Measurements from ENCODE around the gene PTCD3. TPM values are rescaled to one million over a fixed set of nuclear protein-coding genes. Genes with fewer than 3 reads are reported as not detected.
A peak's percentile ranks its signal among the peaks of the same experiment; 100 is the strongest.

The PTCD3 gene
- 209 and 245 TPM in 2 replicates for total RNA-seq (2014; rRNA removed; shearing (Covaris generic))

- no peaks in the 10 kb centered on the region for H3K9me3 ChIP-seq (replicated peaks)
- DNase-seq: peak; percentile 98 to 99
- no peaks in the 10 kb centered on the region for H3K4me1 ChIP-seq
- H3K4me3 ChIP-seq: peak within 1 kb of the TSS; percentile 81
- no peaks in the 10 kb centered on the region for H3K27me3 ChIP-seq
- H3K36me3 ChIP-seq: peaks cover 48% of the 10 kb centered on the region
- peak within 1 kb of the TSS; percentile 94 for H3K27ac ChIP-seq
Measured at GRCh38 chr2:86105969-86106945, at the start of gene PTCD3. Gene PTCD3 (plus strand): TSS chr2:86106235. CDS start chr2:86106248, 13 bp downstream.

GRCh38 chr2:86056590-86057331 lies 49.3 kb upstream of the PTCD3 start:
- no peak overlapping the region for H3K4me3 ChIP-seq
- peaks cover 71% of the 10 kb centered on the region for H3K36me3 ChIP-seq
- no peaks in the 10 kb centered on the region for H3K27me3 ChIP-seq
- no peak overlapping the region for H3K27ac ChIP-seq
- H3K4me1 ChIP-seq: no peaks in the 10 kb centered on the region
- H3K9me3 ChIP-seq (replicated peaks): no peaks in the 10 kb centered on the region
- no peak for DNase-seq

- H3K4me1 ChIP-seq: peaks cover 3% of the 10 kb centered on the region; the same call in 1 of the 2 replicates
- DNase-seq: no peak
- no peaks in the 10 kb centered on the region for H3K27me3 ChIP-seq
- peaks cover 88% of the 10 kb centered on the region for H3K36me3 ChIP-seq
- H3K9me3 ChIP-seq (replicated peaks): peaks cover 14% of the 10 kb centered on the region
- H3K27ac ChIP-seq: no peak overlapping the region
- no peak overlapping the region for H3K4me3 ChIP-seq
Measured at GRCh38 chr2:86062043-86062442, 44.0 kb upstream of the PTCD3 start.

- Histone ChIP-seq H3K4me1 (peaks cover 19% of the 10 kb centered on the region), H3K27ac (no peak overlapping the region), H3K4me3 (no peak overlapping the region), H3K27me3 (no peaks in the 10 kb centered on the region), H3K9me3 (replicated peaks) (peaks cover 14% of the 10 kb centered on the region), H3K36me3 (peaks cover 94% of the 10 kb centered on the region)
- no peak for DNase-seq
Measured at GRCh38 chr2:86064006-86064405, 42.0 kb upstream of the PTCD3 start.

- Histone ChIP-seq H3K9me3 (replicated peaks) (peaks cover 14% of the 10 kb centered on the region), H3K36me3 (peaks cover 96% of the 10 kb centered on the region), H3K4me1 (peaks cover 27% of the 10 kb centered on the region), H3K4me3 (no peak overlapping the region), H3K27ac (no peak overlapping the region), H3K27me3 (no peaks in the 10 kb centered on the region)
- DNase-seq: no peak
Measured at GRCh38 chr2:86065512-86065911, 40.5 kb upstream of the PTCD3 start.

GRCh38 chr2:86066007-86066578 lies 39.9 kb upstream of the PTCD3 start:
- Histone ChIP-seq H3K36me3 (peaks cover 94% of the 10 kb centered on the region), H3K4me3 (no peak overlapping the region), H3K27ac (no peak overlapping the region), H3K4me1 (peaks cover 27% of the 10 kb centered on the region), H3K9me3 (replicated peaks) (peaks cover 14% of the 10 kb centered on the region), H3K27me3 (no peaks in the 10 kb centered on the region)
- no peak for DNase-seq

GRCh38 chr2:86066915-86067314 lies 39.1 kb upstream of the PTCD3 start:
- Histone ChIP-seq H3K4me1 (peaks cover 27% of the 10 kb centered on the region), H3K27me3 (no peaks in the 10 kb centered on the region), H3K27ac (no peak overlapping the region), H3K9me3 (replicated peaks) (peaks cover 14% of the 10 kb centered on the region), H3K4me3 (no peak overlapping the region), H3K36me3 (peaks cover 94% of the 10 kb centered on the region)
- DNase-seq: no peak

GRCh38 chr2:86068136-86068588 lies 37.9 kb upstream of the PTCD3 start:
- no peak overlapping the region for H3K4me3 ChIP-seq
- peak overlapping the region; percentile 40 for H3K27ac ChIP-seq
- H3K9me3 ChIP-seq (replicated peaks): peaks cover 9% of the 10 kb centered on the region
- DNase-seq: peak; percentile 86 to 93
- no peaks in the 10 kb centered on the region for H3K27me3 ChIP-seq
- H3K4me1 ChIP-seq: peaks cover 27% of the 10 kb centered on the region
- peaks cover 83% of the 10 kb centered on the region for H3K36me3 ChIP-seq

- H3K27me3 ChIP-seq: no peaks in the 10 kb centered on the region
- DNase-seq: no peak
- H3K27ac ChIP-seq: peak overlapping the region; percentile 37
- H3K9me3 ChIP-seq (replicated peaks): peaks cover 5% of the 10 kb centered on the region
- no peak overlapping the region for H3K4me3 ChIP-seq
- H3K4me1 ChIP-seq: peaks cover 27% of the 10 kb centered on the region
- H3K36me3 ChIP-seq: peaks cover 79% of the 10 kb centered on the region
Measured at GRCh38 chr2:86068648-86069047, 37.4 kb upstream of the PTCD3 start.

- H3K4me3 ChIP-seq: no peak overlapping the region
- H3K9me3 ChIP-seq (replicated peaks): 0 out of 2 replicates have a peak, but pooled peaks cover 2% of the 10 kb centered on the region
- peak; percentile 69 to 82 for DNase-seq
- no peaks in the 10 kb centered on the region for H3K27me3 ChIP-seq
- H3K36me3 ChIP-seq: peaks cover 79% of the 10 kb centered on the region
- peaks cover 25% of the 10 kb centered on the region for H3K4me1 ChIP-seq
- H3K27ac ChIP-seq: peak overlapping the region; percentile 37
Measured at GRCh38 chr2:86069091-86069685, 36.8 kb upstream of the PTCD3 start.

- no peak for DNase-seq
- Histone ChIP-seq H3K4me3 (no peak overlapping the region), H3K27me3 (no peaks in the 10 kb centered on the region), H3K9me3 (replicated peaks) (no peaks in the 10 kb centered on the region), H3K27ac (peak overlapping the region; percentile 37; the same call in 1 of the 2 replicates), H3K36me3 (peaks cover 76% of the 10 kb centered on the region), H3K4me1 (peaks cover 24% of the 10 kb centered on the region)
Measured at GRCh38 chr2:86069783-86070339, 36.2 kb upstream of the PTCD3 start.

- Histone ChIP-seq H3K9me3 (replicated peaks) (no peaks in the 10 kb centered on the region), H3K4me1 (peaks cover 24% of the 10 kb centered on the region), H3K27me3 (no peaks in the 10 kb centered on the region), H3K36me3 (peaks cover 69% of the 10 kb centered on the region), H3K27ac (no peak overlapping the region), H3K4me3 (no peak overlapping the region)
- DNase-seq: no peak
Measured at GRCh38 chr2:86070868-86071267, 35.2 kb upstream of the PTCD3 start.

GRCh38 chr2:86072271-86072858 lies 33.7 kb upstream of the PTCD3 start:
- peak; percentile 38 to 56 for DNase-seq
- H3K27me3 ChIP-seq: no peaks in the 10 kb centered on the region
- H3K4me3 ChIP-seq: no peak overlapping the region
- no peaks in the 10 kb centered on the region for H3K9me3 ChIP-seq (replicated peaks)
- peaks cover 23% of the 10 kb centered on the region for H3K4me1 ChIP-seq
- no peak overlapping the region; the same call in 1 of the 2 replicates for H3K27ac ChIP-seq
- peaks cover 69% of the 10 kb centered on the region for H3K36me3 ChIP-seq

- Histone ChIP-seq H3K9me3 (replicated peaks) (no peaks in the 10 kb centered on the region), H3K4me3 (no peak overlapping the region), H3K27me3 (no peaks in the 10 kb centered on the region), H3K27ac (no peak overlapping the region), H3K4me1 (peaks cover 16% of the 10 kb centered on the region), H3K36me3 (peaks cover 68% of the 10 kb centered on the region)
- DNase-seq: no peak
Measured at GRCh38 chr2:86073225-86073624, 32.8 kb upstream of the PTCD3 start.
